NCI-H187 (cell line): Measurements from ENCODE around the gene POU2F3.

Experiments used
- DNase-seq, 2 experiments: peaks; one replicate each; lab custom pipeline; 2025; lab: John Stamatoyannopoulos, UW

POU2F3 gene

GRCh38 chr11:120239713-120240640, at the start of gene POU2F3:
TSS of gene POU2F3 (plus strand) at chr11:120240140. CDS start at chr11:120240344, 204 bp downstream.
- no peak for DNase-seq

GRCh38 chr11:120191058-120191457, 48.9 kb upstream of the POU2F3 start:
- no peak for DNase-seq

GRCh38 chr11:120192831-120193625, 46.9 kb upstream of the POU2F3 start:
- no peak for DNase-seq

- no peak for DNase-seq
Measured at GRCh38 chr11:120194166-120194565, 45.8 kb upstream of the POU2F3 start.

- no peak for DNase-seq
Measured at GRCh38 chr11:120195601-120196320, 44.2 kb upstream of the POU2F3 start.

- DNase-seq, result no peak
Measured at GRCh38 chr11:120196826-120197225, 43.1 kb upstream of the POU2F3 start.

- no peak for DNase-seq
Measured at GRCh38 chr11:120197251-120197891, 42.6 kb upstream of the POU2F3 start.

- DNase-seq, result no peak
Measured at GRCh38 chr11:120197977-120198376, 42.0 kb upstream of the POU2F3 start.

GRCh38 chr11:120198403-120198786, 41.5 kb upstream of the POU2F3 start:
- no peak for DNase-seq

GRCh38 chr11:120198787-120199469, 41.0 kb upstream of the POU2F3 start:
- DNase-seq, result no peak

- DNase-seq, result no peak
Measured at GRCh38 chr11:120199613-120200012, 40.3 kb upstream of the POU2F3 start.

GRCh38 chr11:120200677-120201076, 39.3 kb upstream of the POU2F3 start:
- no peak for DNase-seq

GRCh38 chr11:120201653-120202052, 38.3 kb upstream of the POU2F3 start:
- no peak for DNase-seq

GRCh38 chr11:120203626-120204025, 36.3 kb upstream of the POU2F3 start:
- DNase-seq, result no peak

- DNase-seq, result no peak
Measured at GRCh38 chr11:120205596-120206161, 34.3 kb upstream of the POU2F3 start.

- no peak for DNase-seq
Measured at GRCh38 chr11:120207512-120207911, 32.4 kb upstream of the POU2F3 start.

GRCh38 chr11:120208001-120208441, 31.9 kb upstream of the POU2F3 start:
- no peak for DNase-seq

- DNase-seq, result no peak
Measured at GRCh38 chr11:120208777-120209176, 31.2 kb upstream of the POU2F3 start.

GRCh38 chr11:120209746-120210625, 30.0 kb upstream of the POU2F3 start:
- DNase-seq, result no peak
